HCT116 (cell line): ENCODE measurements around the gene INTS6. TPM values are rescaled to one million over a fixed set of nuclear protein-coding genes. Genes with fewer than 3 reads are reported as not detected.

Source experiments
- ATAC-seq: fragments of 200-7000 bp; cut with Tn5 transposase; 2 replicates; pipeline ENCODE4 v1.9.1; 2020; ENCODE audit warnings: mild to moderate bottlenecking, moderate library complexity
- BruUV-seq: library from RNA; stranded (reverse); fragments of 400-500 nt; replicated peaks from 2 replicates; lab custom pipeline; 2021; lab: Mats Ljungman, UMichigan
- CTCF ChIA-PET: fragments of 300-600 bp; sonication (Branson Sonifier 250); formaldehyde crosslinking; loops from one replicate; lab custom pipeline; 2021; ENCODE audit warnings: antibody characterized with exemption; lab: Charles Lee
- POLR2A ChIA-PET: fragments of 300-600, 350-600 bp; sonication (Branson Sonifier 250); formaldehyde crosslinking; loops from one replicate; lab custom pipeline; 2021; ENCODE audit warnings: antibody characterized with exemption; lab: Charles Lee
- RAD21 ChIA-PET, 2 experiments: fragments of 300-600 bp; sonication (Branson Sonifier 250); formaldehyde crosslinking; loops; one replicate each; lab custom pipeline; 2023; ENCODE audit warnings: low total read pairs in 2 of 2; ENCODE audit not compliant: uncharacterized antibody in 2 of 2, unreplicated experiment in 2 of 2, low non-redundant PET in 1 of 2; lab: Charles Lee
- DNase-seq: peaks from one replicate; pipeline ENCODE4 v3.0.0-alpha.2; 2010; ENCODE audit warnings: low read depth, low spot score
- H2AFZ ChIP-seq: fragments of 200-600 bp; shearing (Covaris generic), sonication (generic); 2 replicates; pipeline ENCODE4 v1.6.1; 2017; ENCODE audit warnings: low read depth, mixed run types, mixed read lengths, antibody characterized with exemption, low read length; ENCODE audit not compliant: poor library complexity, severe bottlenecking
- H3K27ac ChIP-seq: 2 replicates; pipeline ENCODE4 v1.5.1; 2012; ENCODE audit warnings: low read depth, low read length
- H3K27me3 ChIP-seq: fragments of 200-600 bp; sonication (generic); 2 replicates; pipeline ENCODE4 v1.6.1; 2016; ENCODE audit warnings: mixed run types, low read length, mixed read lengths; ENCODE audit not compliant: insufficient read depth
- H3K36me3 ChIP-seq, 2 experiments: fragments of 200-500 bp in 1 of 2; fragments of 200-600 bp in 1 of 2; sonication (Bioruptor generic) in 1 of 2; sonication (generic) in 1 of 2; 2 replicates each; pipeline versions ENCODE4 v1.5.1 to v1.6.1; 2014 to 2016; ENCODE audit warnings: low read length in 2 of 2, inconsistent platforms in 1 of 2, mixed read lengths in 1 of 2, mixed run types in 1 of 2; ENCODE audit not compliant: insufficient read depth in 2 of 2, control insufficient read depth in 1 of 2
- H3K4me1 ChIP-seq, 2 experiments: fragments of 200-600 bp in 1 of 2; sonication (generic) in 1 of 2; 2 replicates each; pipeline versions ENCODE4 v1.5.1 to v1.6.1; 2012 to 2017; ENCODE audit warnings: low read length in 2 of 2, inconsistent platforms in 1 of 2, mild to moderate bottlenecking in 1 of 2, mixed read lengths in 1 of 2, mixed run types in 1 of 2, moderate library complexity in 1 of 2; ENCODE audit not compliant: insufficient read depth in 2 of 2, control insufficient read depth in 1 of 2
- H3K4me2 ChIP-seq: fragments of 200-600 bp; sonication (generic); 2 replicates; pipeline ENCODE4 v1.6.1; 2017; ENCODE audit warnings: mixed run types, low read length, mixed read lengths
- H3K4me3 ChIP-seq, 2 experiments: fragments of 200-600 bp in 1 of 2; sonication (generic) in 1 of 2; replicated peaks in 1 of 2; 2 replicates each; pipeline ENCODE4 v1.5.1; 2011 to 2016; ENCODE audit warnings: low read length in 2 of 2, control low read depth in 1 of 2, low read depth in 1 of 2, mild to moderate bottlenecking in 1 of 2, mixed read lengths in 1 of 2, mixed run types in 1 of 2
- H3K79me2 ChIP-seq: fragments of 200-600 bp; sonication (generic); 2 replicates; pipeline ENCODE4 v1.6.1; 2017; ENCODE audit warnings: mild to moderate bottlenecking, mixed run types, low read length, moderate library complexity, mixed read lengths; ENCODE audit not compliant: insufficient read depth
- H3K9ac ChIP-seq: fragments of 200-600 bp; sonication (generic); 2 replicates; pipeline ENCODE4 v1.6.1; 2016; ENCODE audit warnings: low read length, mixed read lengths
- H3K9me2 ChIP-seq: fragments of 200-600 bp; sonication (generic), shearing (Covaris generic); 2 replicates; pipeline ENCODE4 v1.6.1; 2017; ENCODE audit warnings: mixed run types, mild to moderate bottlenecking, moderate library complexity; ENCODE audit not compliant: insufficient read depth
- H3K9me3 ChIP-seq, 2 experiments: fragments of 200-500 bp in 1 of 2; fragments of 200-600 bp in 1 of 2; sonication (Bioruptor generic) in 1 of 2; sonication (generic) in 1 of 2; 2 replicates each; pipeline ENCODE4 v1.6.1; 2014 to 2017; ENCODE audit warnings: low read length in 2 of 2, mixed read lengths in 2 of 2, inconsistent platforms in 1 of 2, low read depth in 1 of 2, mild to moderate bottlenecking in 1 of 2, mixed run types in 1 of 2, moderate library complexity in 1 of 2; ENCODE audit not compliant: control insufficient read depth in 1 of 2, insufficient read depth in 1 of 2
- H4K20me1 ChIP-seq: fragments of 200-600 bp; sonication (generic), shearing (Covaris generic); 2 replicates; pipeline ENCODE4 v1.6.1; 2017; ENCODE audit warnings: mixed run types, mild to moderate bottlenecking, moderate library complexity; ENCODE audit not compliant: insufficient read depth
- ATF3 ChIP-seq: IDR thresholded peaks from 2 replicates; pipeline ENCODE4 v1.6.1; 2012
- CBX3 ChIP-seq: IDR thresholded peaks from 2 replicates; pipeline ENCODE4 v1.6.1; 2012; ENCODE audit warnings: low read depth
- CEBPB ChIP-seq: IDR thresholded peaks from 2 replicates; pipeline ENCODE4 v1.6.1; 2012; ENCODE audit warnings: low read depth
- CTCF ChIP-seq, 3 experiments: fragments of 200-600 bp in 1 of 3; sonication (generic) in 1 of 3; IDR thresholded peaks in 2 of 3; conservative IDR thresholded peaks in 1 of 3; 2 replicates each; pipeline ENCODE4 v1.5.1; 2012 to 2017; ENCODE audit warnings: low read depth in 2 of 3, low read length in 2 of 3, antibody characterized with exemption in 1 of 3, borderline replicate concordance in 1 of 3, control low read depth in 1 of 3, mild to moderate bottlenecking in 1 of 3, mixed read lengths in 1 of 3, mixed run types in 1 of 3, moderate library complexity in 1 of 3; ENCODE audit not compliant: insufficient read depth in 1 of 3
- EZH2phosphoT487 ChIP-seq: fragments of 200-600 bp; IDR thresholded peaks from 2 replicates; pipeline ENCODE4 v1.6.1; 2018; ENCODE audit warnings: antibody characterized with exemption, borderline replicate concordance
- FOSL1 ChIP-seq: IDR thresholded peaks from 2 replicates; pipeline ENCODE4 v1.6.1; 2012; ENCODE audit warnings: low read depth
- JUND ChIP-seq: IDR thresholded peaks from 2 replicates; pipeline ENCODE4 v1.6.1; 2012
- MAX ChIP-seq: IDR thresholded peaks from 2 replicates; pipeline ENCODE4 v1.6.1; 2012
- POLR2AphosphoS5 ChIP-seq: IDR thresholded peaks from 2 replicates; pipeline ENCODE4 v1.6.1; 2011; ENCODE audit warnings: mild to moderate bottlenecking, low read depth, low read length, moderate library complexity
- RAD21 ChIP-seq: IDR thresholded peaks from 2 replicates; pipeline ENCODE4 v1.6.1; 2012; ENCODE audit warnings: low read depth, mild to moderate bottlenecking
- REST ChIP-seq: IDR thresholded peaks from 2 replicates; pipeline ENCODE4 v1.6.1; 2012; ENCODE audit warnings: low read depth
- SP1 ChIP-seq: IDR thresholded peaks from 2 replicates; pipeline ENCODE4 v1.6.1; 2012; ENCODE audit warnings: low read depth
- SRF ChIP-seq: IDR thresholded peaks from 2 replicates; pipeline ENCODE4 v1.6.1; 2012; ENCODE audit warnings: low read depth
- TCF7L2 ChIP-seq: IDR thresholded peaks from 2 replicates; pipeline ENCODE4 v1.7.0; 2011; ENCODE audit warnings: borderline replicate concordance, inconsistent platforms; ENCODE audit not compliant: insufficient read depth, insufficient read length; ENCODE audit errors: extremely low read depth
- YY1 ChIP-seq: IDR thresholded peaks from 2 replicates; pipeline ENCODE4 v1.6.1; 2011; ENCODE audit warnings: low read length, low read depth, moderate library complexity, mild to moderate bottlenecking; ENCODE audit not compliant: insufficient replicate concordance; ENCODE audit errors: extremely low read depth
- ZBTB33 ChIP-seq: IDR thresholded peaks from 2 replicates; pipeline ENCODE4 v1.6.1; 2011; ENCODE audit warnings: mild to moderate bottlenecking, low read length, moderate library complexity; ENCODE audit not compliant: insufficient replicate concordance; ENCODE audit errors: extremely low read depth
- ZFX ChIP-seq: fragments of 450-650 bp; IDR thresholded peaks from 2 replicates; pipeline ENCODE4 v1.6.1; 2017
- intact Hi-C: fragments of 100-400 bp; cut with micrococcal nuclease; formaldehyde crosslinking; loops from 2 replicates; pipeline ENCODE4 v1.10.0; 2022
- total RNA-seq: library from RNA; stranded (reverse); gene quantifications from one replicate; pipeline ENCODE4 v1.2.1, GENCODE V29; 2021; ENCODE audit not compliant: unreplicated experiment

Gene INTS6
- total RNA-seq, 1 experiment from 2014 or later, result 44.7 TPM

- no peak for TF ChIP-seq TCF7L2
- no peak for TF ChIP-seq ZFX
- no peak for TF ChIP-seq FOSL1
- no peak for TF ChIP-seq MAX
- no peak for TF ChIP-seq YY1
- TF ChIP-seq, all 23 proteins: peak for 0
These were observed 88.3 kb downstream of the INTS6 start (continued) for GRCh38 chr13:51364404-51365008.

GRCh38 chr13:51363625-51364024 is 89.2 kb downstream of the INTS6 start:
- intact Hi-C loops, result no loop called here
- DNase-seq (no peak), ATAC-seq (no peak)
- Histone ChIP-seq H2AFZ (no peak overlapping the region), H3K79me2 (no peaks in the 10 kb centered on the region), H3K4me2 (no peak overlapping the region), H3K4me3 (no peak overlapping the region), H4K20me1 (no peaks in the 10 kb centered on the region), H3K36me3 (peaks cover 10 to 20% of the 10 kb centered on the region in 2 experiments; a peak in 3 of 4 replicates), H3K27me3 (no peaks in the 10 kb centered on the region), H3K9me3 (no peaks in the 10 kb centered on the region), H3K9ac (no peak overlapping the region), H3K9me2 (no peaks in the 10 kb centered on the region)
- RAD21 ChIA-PET, result no interaction called here
- POLR2A ChIA-PET, result no interaction called here
- BruUV-seq, result no TSS peak
- TF ChIP-seq CEBPB (no peak), ATF3 (no peak), POLR2AphosphoS5 (no peak), CTCF (IDR thresholded peaks at IDR 0.05 in 2 of 3, conservative IDR thresholded peaks at IDR 0.05 in 1 of 3; ENCODE audit: borderline replicate concordance in 1 of 3, insufficient read depth in 1 of 3, low read depth in 2 of 3, low read length in 2 of 3) (no peak), TCF7L2 (no peak), RAD21 (no peak), JUND (no peak), CBX3 (no peak), SRF (no peak), FOSL1 (no peak), ZBTB33 (no peak), REST (no peak), ZFX (no peak), EZH2phosphoT487 (no peak), SP1 (no peak)
- TF ChIP-seq, all 23 proteins: peak for 0
- no peak overlapping the region for H3K27ac ChIP-seq
- CTCF ChIA-PET, result no interaction called here
- H3K4me1 ChIP-seq, result no peaks in the 10 kb centered on the region
